Activated T-cell treated with anti-CD3 and anti-CD28 coated beads, Interleukin-2, amount 50 U/mL, for 24 hours (primary cell): ENCODE measurements around the gene CALHM5.
A peak's percentile ranks its signal among the peaks of the same experiment; 100 is the strongest.

Experiments
- DNase-seq: peaks from one replicate; pipeline ENCODE4 v3.0.0-alpha.2; 2020
- H3K27ac Mint-ChIP-seq: 2 replicates; pipeline ENCODE4 v1.8.0; 2020; ENCODE audit warnings: mild to moderate bottlenecking, mixed read lengths
- H3K27me3 Mint-ChIP-seq: 2 replicates; pipeline ENCODE4 v1.8.0; 2020; ENCODE audit warnings: mixed read lengths
- H3K36me3 Mint-ChIP-seq: 2 replicates; pipeline ENCODE4 v1.8.0; 2020; ENCODE audit warnings: low read depth, mixed read lengths
- H3K4me1 Mint-ChIP-seq: 2 replicates; pipeline ENCODE4 v1.8.0; 2020; ENCODE audit warnings: low read depth, mixed read lengths
- H3K4me3 Mint-ChIP-seq: 2 replicates; pipeline ENCODE4 v1.8.0; 2020; ENCODE audit warnings: mild to moderate bottlenecking, moderate library complexity, mixed read lengths
- H3K9me3 Mint-ChIP-seq: 2 replicates; pipeline ENCODE4 v1.8.0; 2020; ENCODE audit warnings: mixed read lengths

Gene CALHM5

DNA sequence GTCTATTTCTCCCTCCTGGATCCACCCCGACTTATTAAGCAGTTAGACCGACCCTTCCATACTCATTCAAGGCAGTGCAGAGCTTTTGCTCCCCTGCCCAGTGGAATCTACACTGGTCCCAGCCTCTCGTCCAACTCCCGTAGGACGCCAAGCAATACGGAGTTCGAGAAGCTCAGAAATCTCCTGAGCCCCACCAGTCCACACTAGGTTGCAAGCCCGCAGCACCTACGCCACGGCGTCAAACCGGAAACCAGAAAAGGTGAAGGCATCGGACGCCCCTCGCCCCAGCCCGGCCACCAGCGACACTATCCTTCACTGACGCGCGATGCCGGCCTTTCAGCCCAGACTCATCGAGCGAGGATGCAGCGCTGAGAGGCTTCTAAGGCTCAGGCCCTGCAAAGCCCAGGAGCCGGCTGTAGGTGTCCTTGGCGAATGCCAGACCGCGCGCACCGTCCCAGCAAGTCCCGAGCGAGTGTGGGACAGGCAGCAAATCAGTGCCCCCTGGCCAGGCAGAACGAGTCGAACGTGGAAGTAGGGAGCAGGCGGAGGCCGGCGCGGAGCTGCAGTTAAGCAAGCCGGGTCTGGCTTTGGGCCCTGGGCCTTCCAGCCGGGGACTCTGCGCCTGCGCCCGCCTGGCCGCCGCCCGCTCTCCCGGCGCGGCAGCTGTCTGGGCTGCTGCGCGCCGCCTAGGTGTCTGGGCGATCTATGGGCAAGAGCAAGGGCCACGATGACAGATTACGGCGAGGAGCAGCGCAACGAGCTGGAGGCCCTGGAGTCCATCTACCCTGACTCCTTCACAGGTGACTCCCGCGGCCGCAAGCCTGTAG, 59.6 kb downstream of the CALHM5 start, which contains the start of gene RWDD1:
TSS of gene RWDD1 (plus strand) at position 649 of the 827 bp plus-strand sequence. CDS start at position 728, 79 bp downstream.
- peak within 1 kb of the TSS; percentile 98 for H3K27ac Mint-ChIP-seq
- H3K4me1 Mint-ChIP-seq = peaks cover 55% of the 10 kb centered on the region
- DNase-seq = peak; percentile 98
- no peaks in the 10 kb centered on the region for H3K27me3 Mint-ChIP-seq
- peaks cover 43% of the 10 kb centered on the region for H3K36me3 Mint-ChIP-seq
- H3K4me3 Mint-ChIP-seq = peak within 1 kb of the TSS; percentile 93
- H3K9me3 Mint-ChIP-seq = no peaks in the 10 kb centered on the region

GRCh38 chr6:116571683-116572000, 60.2 kb downstream of the CALHM5 start:
- no peak for DNase-seq
- Mint-ChIP-seq H3K27ac (peak overlapping the region; percentile 98), H3K27me3 (no peaks in the 10 kb centered on the region), H3K4me3 (peak overlapping the region; percentile 93), H3K9me3 (no peaks in the 10 kb centered on the region), H3K36me3 (peaks cover 49% of the 10 kb centered on the region), H3K4me1 (peaks cover 60% of the 10 kb centered on the region)

GRCh38 chr6:116572162-116572561, 60.7 kb downstream of the CALHM5 start:
- peaks cover 64% of the 10 kb centered on the region for H3K4me1 Mint-ChIP-seq
- no peaks in the 10 kb centered on the region for H3K9me3 Mint-ChIP-seq
- no peaks in the 10 kb centered on the region for H3K27me3 Mint-ChIP-seq
- H3K36me3 Mint-ChIP-seq = peaks cover 54% of the 10 kb centered on the region
- H3K4me3 Mint-ChIP-seq = peak overlapping the region; percentile 93
- peak overlapping the region; percentile 98 for H3K27ac Mint-ChIP-seq
- no peak for DNase-seq
